PC-9 (cell line): Measurements from ENCODE around the gene SPAG5.

Experiments used
- EZH2 ChIP-seq: fragments of 200-600 bp; sonication (generic); IDR thresholded peaks from 2 replicates; pipeline ENCODE4 v1.8.0; 2017; ENCODE audit warnings: antibody characterized with exemption, low read depth
- TF ChIP-seq, protein P1 (sequence below): fragments of 200-600 bp; sonication (generic); conservative IDR thresholded peaks from 2 replicates; pipeline ENCODE4 v1.6.1; 2017; ENCODE audit warnings: mixed run types, antibody characterized with exemption, mild to moderate bottlenecking, moderate library complexity

DNA sequence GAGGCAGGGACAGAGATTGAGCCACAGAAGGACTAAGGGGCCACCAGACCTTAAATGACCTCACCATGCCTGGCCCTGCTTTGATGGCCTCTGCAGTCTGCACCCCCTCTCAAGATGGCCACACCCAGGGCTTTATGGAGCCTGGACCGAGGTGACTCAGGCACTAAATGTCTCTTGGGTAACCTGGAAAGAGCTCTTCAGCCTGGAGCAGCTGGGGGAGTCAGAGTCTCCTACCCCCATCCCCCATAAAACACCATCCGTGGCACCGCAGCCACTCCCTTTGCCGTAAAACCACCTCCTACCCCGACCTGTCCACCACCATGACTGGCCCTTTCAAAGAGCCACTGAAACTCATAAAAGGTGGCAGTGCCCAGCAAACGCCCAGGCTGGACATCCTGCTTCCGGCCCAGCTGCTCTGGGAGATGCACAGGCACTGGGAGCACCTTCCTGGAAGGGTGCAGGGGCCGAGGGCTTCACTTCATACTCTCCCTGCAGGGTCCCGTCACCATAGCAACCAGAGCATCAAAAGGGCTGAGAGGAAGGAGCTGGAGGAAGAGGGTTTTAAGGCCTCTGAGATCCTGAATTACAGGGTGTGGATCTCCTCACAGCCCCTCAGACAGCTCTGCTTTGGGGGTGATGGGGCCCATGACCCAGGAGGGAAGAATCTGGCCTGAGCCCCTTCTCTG lies 70.4 kb downstream of the SPAG5 start:
- TF ChIP-seq, protein P1, sequence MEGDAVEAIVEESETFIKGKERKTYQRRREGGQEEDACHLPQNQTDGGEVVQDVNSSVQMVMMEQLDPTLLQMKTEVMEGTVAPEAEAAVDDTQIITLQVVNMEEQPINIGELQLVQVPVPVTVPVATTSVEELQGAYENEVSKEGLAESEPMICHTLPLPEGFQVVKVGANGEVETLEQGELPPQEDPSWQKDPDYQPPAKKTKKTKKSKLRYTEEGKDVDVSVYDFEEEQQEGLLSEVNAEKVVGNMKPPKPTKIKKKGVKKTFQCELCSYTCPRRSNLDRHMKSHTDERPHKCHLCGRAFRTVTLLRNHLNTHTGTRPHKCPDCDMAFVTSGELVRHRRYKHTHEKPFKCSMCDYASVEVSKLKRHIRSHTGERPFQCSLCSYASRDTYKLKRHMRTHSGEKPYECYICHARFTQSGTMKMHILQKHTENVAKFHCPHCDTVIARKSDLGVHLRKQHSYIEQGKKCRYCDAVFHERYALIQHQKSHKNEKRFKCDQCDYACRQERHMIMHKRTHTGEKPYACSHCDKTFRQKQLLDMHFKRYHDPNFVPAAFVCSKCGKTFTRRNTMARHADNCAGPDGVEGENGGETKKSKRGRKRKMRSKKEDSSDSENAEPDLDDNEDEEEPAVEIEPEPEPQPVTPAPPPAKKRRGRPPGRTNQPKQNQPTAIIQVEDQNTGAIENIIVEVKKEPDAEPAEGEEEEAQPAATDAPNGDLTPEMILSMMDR = no peak
- TF ChIP-seq EZH2 = no peak
